Upper lobe of left lung (tissue), 4 donors: ENCODE data around the gene RNASE8.

Experiments
- EP300 ChIP-seq, 4 donors: sonication (generic); formaldehyde crosslinking; IDR thresholded peaks; one replicate each; pipeline ENCODE4 v1.5.1; 2017; ENCODE audit warnings: antibody characterized with exemption in 4 of 4, control low read depth in 2 of 4
- POLR2A ChIP-seq, 4 donors: fragments of 450-650 bp; IDR thresholded peaks; one replicate each; pipeline ENCODE4 v1.5.1; 2016 to 2017; ENCODE audit warnings: antibody characterized with exemption in 4 of 4, mild to moderate bottlenecking in 2 of 4
- POLR2AphosphoS5 ChIP-seq, 2 donors: sonication (generic); formaldehyde crosslinking; IDR thresholded peaks; one replicate each; pipeline ENCODE4 v1.5.1; 2017; ENCODE audit warnings: antibody characterized with exemption in 2 of 2
- TF ChIP-seq, protein P1 (sequence below), 6 experiments: fragments of 450-650 bp in 4 of 6; fragments of 200-600 bp in 2 of 6; sonication (generic) in 2 of 6; IDR thresholded peaks; one replicate each; pipeline ENCODE4 v1.5.1; 2016 to 2019; ENCODE audit warnings: antibody characterized with exemption in 6 of 6

DNA sequence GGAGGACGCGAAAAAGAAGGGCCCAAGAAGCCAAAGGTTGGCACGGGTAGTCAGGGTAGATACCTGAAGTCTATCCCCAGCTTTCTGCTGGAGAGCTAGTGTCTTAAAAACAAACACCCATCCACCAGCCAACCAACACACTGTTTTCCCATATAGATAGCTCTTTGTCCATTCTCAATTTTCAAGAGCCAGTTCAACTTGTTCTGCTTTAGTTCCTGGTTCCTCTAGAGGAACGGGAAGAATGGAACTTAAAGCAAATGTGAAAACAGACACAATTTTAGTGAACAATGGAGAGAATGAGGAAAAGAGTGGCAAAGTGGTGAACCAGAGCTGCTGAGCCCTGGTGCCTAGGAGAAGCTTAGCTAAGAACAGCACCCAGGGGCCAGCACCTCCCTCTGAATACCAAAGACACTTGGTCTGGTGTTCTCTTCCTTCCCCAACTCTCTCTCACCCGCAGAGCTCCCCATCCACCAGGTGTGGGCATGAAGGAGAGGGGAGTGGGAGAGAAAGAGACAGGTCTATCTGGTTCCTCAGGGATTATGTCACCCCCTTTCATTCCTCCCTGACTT lies 36.6 kb upstream of the RNASE8 start:
- TF ChIP-seq, protein P1, sequence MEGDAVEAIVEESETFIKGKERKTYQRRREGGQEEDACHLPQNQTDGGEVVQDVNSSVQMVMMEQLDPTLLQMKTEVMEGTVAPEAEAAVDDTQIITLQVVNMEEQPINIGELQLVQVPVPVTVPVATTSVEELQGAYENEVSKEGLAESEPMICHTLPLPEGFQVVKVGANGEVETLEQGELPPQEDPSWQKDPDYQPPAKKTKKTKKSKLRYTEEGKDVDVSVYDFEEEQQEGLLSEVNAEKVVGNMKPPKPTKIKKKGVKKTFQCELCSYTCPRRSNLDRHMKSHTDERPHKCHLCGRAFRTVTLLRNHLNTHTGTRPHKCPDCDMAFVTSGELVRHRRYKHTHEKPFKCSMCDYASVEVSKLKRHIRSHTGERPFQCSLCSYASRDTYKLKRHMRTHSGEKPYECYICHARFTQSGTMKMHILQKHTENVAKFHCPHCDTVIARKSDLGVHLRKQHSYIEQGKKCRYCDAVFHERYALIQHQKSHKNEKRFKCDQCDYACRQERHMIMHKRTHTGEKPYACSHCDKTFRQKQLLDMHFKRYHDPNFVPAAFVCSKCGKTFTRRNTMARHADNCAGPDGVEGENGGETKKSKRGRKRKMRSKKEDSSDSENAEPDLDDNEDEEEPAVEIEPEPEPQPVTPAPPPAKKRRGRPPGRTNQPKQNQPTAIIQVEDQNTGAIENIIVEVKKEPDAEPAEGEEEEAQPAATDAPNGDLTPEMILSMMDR (IDR thresholded peaks at IDR 0.05) = no peak
- TF ChIP-seq EP300 (IDR thresholded peaks at IDR 0.05) (no peak), POLR2A (IDR thresholded peaks at IDR 0.05) (no peak), POLR2AphosphoS5 (IDR thresholded peaks at IDR 0.05) (no peak)
